Skin epidermis (tissue), 12 donors: ENCODE data around the gene CNPY4.

Experiments used
- H3K27ac ChIP-seq, 21 experiments: fragments of 200-600 bp; sonication (generic) in 11 of 21; one replicate each; pipeline ENCODE4 v1.5.0; 2020; ENCODE audit warnings: mild to moderate bottlenecking in 3 of 21, inconsistent platforms in 2 of 21, moderate library complexity in 2 of 21
- H3K4me3 ChIP-seq, 7 experiments: fragments of 200-600 bp; sonication (generic) in 2 of 7; one replicate each; pipeline ENCODE4 v1.5.0; 2020; ENCODE audit warnings: inconsistent platforms in 2 of 7, mild to moderate bottlenecking in 2 of 7, moderate library complexity in 1 of 7

CNPY4 gene

GRCh38 chr7:100119072-100119969 is at the start of gene CNPY4, which contains the start of gene TAF6:
Gene CNPY4 (plus strand): TSS chr7:100119634. CDS start chr7:100119745, 111 bp downstream.
Gene TAF6 (minus strand): TSS chr7:100119358. CDS start chr7:100114209, 5,149 bp downstream.
- H3K27ac ChIP-seq = peak within 1 kb of the TSS; percentile 81 to 99 (median 95)
- H3K4me3 ChIP-seq = peak within 1 kb of the TSS; percentile 56 to 85 (median 81)

- Histone ChIP-seq H3K4me3 (no peak overlapping the region), H3K27ac (no peak overlapping the region)
Measured at GRCh38 chr7:100069991-100070390, 49.4 kb upstream of the CNPY4 start.

- no peak overlapping the region for H3K27ac ChIP-seq
- H3K4me3 ChIP-seq = no peak overlapping the region
Measured at GRCh38 chr7:100071018-100071723, 48.3 kb upstream of the CNPY4 start.

GRCh38 chr7:100072462-100072861 is 47.0 kb upstream of the CNPY4 start:
- no peak overlapping the region for H3K4me3 ChIP-seq
- H3K27ac ChIP-seq = no peak overlapping the region

- H3K27ac ChIP-seq = no peak overlapping the region
- H3K4me3 ChIP-seq = no peak overlapping the region
Measured at GRCh38 chr7:100074841-100075240, 44.6 kb upstream of the CNPY4 start.

GRCh38 chr7:100075418-100075817 is 44.0 kb upstream of the CNPY4 start:
- H3K4me3 ChIP-seq = no peak overlapping the region

GRCh38 chr7:100077205-100077604 is 42.2 kb upstream of the CNPY4 start:
- H3K27ac ChIP-seq = no peak overlapping the region
- no peak overlapping the region for H3K4me3 ChIP-seq

More at GRCh38 chr7:100075418-100075817, 44.0 kb upstream of the CNPY4 start:
- H3K27ac ChIP-seq = no peak overlapping the region

GRCh38 chr7:100079024-100079560 is 40.3 kb upstream of the CNPY4 start:
- H3K4me3 ChIP-seq = no peak overlapping the region
- H3K27ac ChIP-seq = peak overlapping the region in 1 of 21 experiments; percentile 7

- H3K27ac ChIP-seq = peak overlapping the region; percentile 73 to 94 (median 90)
Measured at GRCh38 chr7:100080907-100081534, 38.4 kb upstream of the CNPY4 start.

GRCh38 chr7:100081535-100082102 is 37.8 kb upstream of the CNPY4 start, which contains the start of gene ZNF3:
Gene ZNF3 (minus strand): TSS chr7:100081723. CDS start chr7:100077357, 4,366 bp downstream.
- H3K4me3 ChIP-seq = peak within 1 kb of the TSS; percentile 68 to 97 (median 87)

More at GRCh38 chr7:100080907-100081534, 38.4 kb upstream of the CNPY4 start:
- peak overlapping the region; percentile 68 to 97 (median 87) for H3K4me3 ChIP-seq

GRCh38 chr7:100082978-100083377 is 36.5 kb upstream of the CNPY4 start:
- no peak overlapping the region for H3K4me3 ChIP-seq
- H3K27ac ChIP-seq = peak overlapping the region in 1 of 21 experiments; percentile 92

More at GRCh38 chr7:100081535-100082102, 37.8 kb upstream of the CNPY4 start, which contains the start of gene ZNF3:
- peak within 1 kb of the TSS; percentile 73 to 94 (median 90) for H3K27ac ChIP-seq

GRCh38 chr7:100085515-100085914 is 33.9 kb upstream of the CNPY4 start:
- no peak overlapping the region for H3K4me3 ChIP-seq

GRCh38 chr7:100087055-100087750 is 32.2 kb upstream of the CNPY4 start:
- Histone ChIP-seq H3K27ac (peak overlapping the region in 4 of 21 experiments; percentile 0 to 62 (median 30)), H3K4me3 (no peak overlapping the region)

More at GRCh38 chr7:100085515-100085914, 33.9 kb upstream of the CNPY4 start:
- no peak overlapping the region for H3K27ac ChIP-seq

- peak overlapping the region in 20 of 21 experiments; percentile 50 to 96 (median 90) for H3K27ac ChIP-seq
- H3K4me3 ChIP-seq = peak overlapping the region; percentile 60 to 83 (median 67)
Measured at GRCh38 chr7:100088095-100088620, 31.3 kb upstream of the CNPY4 start.

- Histone ChIP-seq H3K4me3 (peak within 1 kb of the TSS; percentile 60 to 83 (median 67)), H3K27ac (peak within 1 kb of the TSS; percentile 31 to 96 (median 89))
Measured at GRCh38 chr7:100088621-100089457, 30.6 kb upstream of the CNPY4 start, which contains the start of gene COPS6. Gene COPS6 (plus strand): TSS chr7:100088969. CDS start chr7:100088991, 22 bp downstream.

GRCh38 chr7:100089458-100090196 is 29.8 kb upstream of the CNPY4 start:
- peak overlapping the region; percentile 60 to 83 (median 67) for H3K4me3 ChIP-seq
- H3K27ac ChIP-seq = peak overlapping the region in 20 of 21 experiments; percentile 50 to 96 (median 90)
